Measurements from ENCODE around the gene MRPL45.
"Not testable (repeated sequence)": the region's sequence is repeated elsewhere in the genome, so short reads cannot be mapped to it uniquely, and the experiment has no call there.

Gene MRPL45

DNA sequence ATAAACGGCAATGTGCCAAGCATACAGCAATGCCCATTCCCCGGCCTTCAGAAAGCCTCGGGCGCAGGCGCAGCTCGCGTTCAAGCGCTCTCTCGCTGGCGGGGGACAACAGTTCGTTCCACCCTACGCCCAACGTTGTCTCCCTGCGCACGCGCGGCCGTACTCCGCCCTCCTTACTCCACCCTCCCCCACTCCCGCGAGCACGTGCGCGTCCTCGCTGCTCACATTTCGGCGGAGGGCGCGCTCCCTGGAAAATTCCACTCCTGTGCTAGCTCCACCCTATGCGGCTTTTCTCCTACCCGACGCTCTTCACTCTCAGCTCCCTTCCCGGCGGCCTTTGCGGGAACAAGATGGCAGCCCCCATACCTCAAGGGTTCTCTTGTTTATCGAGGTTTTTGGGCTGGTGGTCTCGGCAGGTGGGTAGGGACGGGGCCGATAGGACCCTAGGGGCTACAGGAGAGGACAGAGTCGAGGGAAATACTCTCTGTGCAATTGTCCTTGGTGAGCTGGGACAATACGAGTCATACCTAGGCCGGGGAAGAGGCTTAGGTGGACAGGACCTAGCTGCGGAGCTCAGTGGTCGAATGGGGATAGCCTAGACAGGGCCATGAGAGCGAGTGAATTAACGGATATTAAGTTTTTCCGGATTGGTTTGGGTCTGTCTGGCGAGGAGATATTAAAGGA is at the start of gene MRPL45:
Gene MRPL45, plus strand, starts transcription at position 335 of the 684 bp plus-strand sequence. Its CDS starts 16 bp downstream, at position 351.
- DNase-seq, result peak; percentile 97

- not testable (repeated sequence) for DNase-seq
Observed at GRCh38 chr17:38253191-38253590, 43.8 kb upstream of the MRPL45 start.

DNA sequence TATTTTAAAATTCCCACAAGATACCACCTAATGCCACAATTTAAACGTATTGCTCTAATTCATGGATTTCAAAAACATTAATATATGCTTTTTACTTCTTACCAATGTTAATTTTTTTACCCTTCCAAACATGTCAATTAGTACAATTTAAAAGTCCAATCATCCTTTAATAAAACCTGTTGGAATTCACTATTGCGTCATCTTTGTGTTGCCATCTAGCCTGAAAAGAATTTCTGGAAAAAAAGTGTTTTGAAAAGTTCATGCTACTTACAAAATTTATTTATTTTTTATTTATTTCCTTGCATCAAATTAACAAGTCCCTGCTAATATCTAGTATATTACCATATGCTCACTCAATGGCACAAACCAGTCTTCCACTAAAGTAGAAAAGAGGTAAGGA is 42.6 kb upstream of the MRPL45 start:
- not testable (repeated sequence) for DNase-seq

DNA sequence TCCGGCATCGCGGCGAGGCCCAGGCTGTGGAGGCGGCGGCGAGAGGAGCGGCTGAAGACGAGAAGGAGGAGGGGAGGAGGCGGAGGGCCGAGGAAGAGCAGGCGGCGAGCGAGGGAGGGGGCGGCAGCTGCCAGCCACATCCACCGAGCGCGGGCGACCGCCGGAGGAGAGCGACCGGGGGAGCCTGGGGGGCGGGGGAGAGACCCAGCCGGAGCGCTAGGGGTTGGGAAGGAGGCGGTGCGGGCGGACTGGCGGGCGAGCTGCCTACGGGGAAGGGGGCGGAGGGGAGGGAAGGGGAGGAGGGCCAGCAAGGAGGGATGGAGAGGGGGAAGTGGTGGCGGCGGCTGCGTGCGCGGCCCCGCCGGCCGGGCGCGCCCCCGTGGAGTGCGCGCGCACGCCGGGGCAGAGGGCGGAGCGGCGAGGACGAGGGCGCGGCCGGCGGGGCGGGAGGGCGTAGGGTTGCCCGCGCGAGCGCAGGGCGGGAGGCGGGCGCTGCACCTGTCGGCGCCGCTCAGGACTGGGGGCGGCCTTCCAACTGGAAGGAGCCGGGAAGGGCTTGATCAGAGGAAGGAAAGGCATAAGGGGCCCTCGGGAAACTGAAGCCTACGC is 39.9 kb upstream of the MRPL45 start:
- DNase-seq, result peak; percentile 92

DNA sequence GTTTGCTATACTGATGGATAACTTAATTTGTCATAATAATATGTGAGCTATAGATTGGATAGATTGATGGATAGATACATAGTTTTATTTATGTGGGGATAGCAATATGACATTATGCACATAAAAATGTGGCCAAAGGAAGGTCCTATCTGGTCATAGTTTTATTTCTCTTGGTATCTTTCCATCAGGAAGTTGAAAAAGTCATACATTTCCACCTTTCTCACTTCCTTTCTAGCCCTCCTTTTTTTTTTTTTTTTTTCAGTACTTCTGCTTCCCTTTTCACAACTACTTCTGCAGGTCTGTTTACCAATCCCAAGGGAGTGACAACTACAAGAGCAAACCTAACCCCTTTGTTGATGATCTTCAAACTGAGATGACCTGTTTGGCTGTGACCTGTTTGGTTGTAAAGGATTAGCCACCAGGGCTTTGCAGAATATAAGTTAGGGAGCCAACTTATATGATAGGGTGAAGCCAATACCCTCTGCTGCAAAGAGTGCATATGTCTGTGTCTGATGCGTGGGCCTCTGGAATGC is 30.9 kb upstream of the MRPL45 start:
- not testable (repeated sequence) for DNase-seq

GRCh38 chr17:38266571-38266970 is 30.4 kb upstream of the MRPL45 start:
- not testable (repeated sequence) for DNase-seq

DNA sequence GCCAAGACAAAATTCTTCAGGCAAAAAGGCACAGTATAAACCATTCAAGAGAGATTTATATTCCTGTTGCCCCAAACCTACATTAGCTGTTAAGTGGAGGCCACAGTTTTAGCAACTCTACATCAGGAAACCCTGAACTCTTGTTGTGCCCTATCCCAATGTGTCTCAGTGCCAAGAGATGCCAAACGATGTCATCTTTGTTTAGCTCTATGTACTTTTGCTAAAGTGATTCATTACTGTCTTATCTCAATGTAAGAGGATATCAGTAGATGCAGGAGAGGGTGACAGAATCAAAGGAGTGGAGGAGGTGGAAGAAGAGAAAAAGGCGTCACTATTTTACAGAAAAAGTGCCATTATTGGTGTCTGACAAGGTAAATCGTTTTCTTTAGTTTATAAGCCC is 28.8 kb upstream of the MRPL45 start:
- not testable (repeated sequence) for DNase-seq

GRCh38 chr17:38269045-38269444 is 27.9 kb upstream of the MRPL45 start:
- DNase-seq, result not testable (repeated sequence)

- peak; percentile 9 for DNase-seq
Observed at GRCh38 chr17:38269552-38269951, 27.4 kb upstream of the MRPL45 start.

DNA sequence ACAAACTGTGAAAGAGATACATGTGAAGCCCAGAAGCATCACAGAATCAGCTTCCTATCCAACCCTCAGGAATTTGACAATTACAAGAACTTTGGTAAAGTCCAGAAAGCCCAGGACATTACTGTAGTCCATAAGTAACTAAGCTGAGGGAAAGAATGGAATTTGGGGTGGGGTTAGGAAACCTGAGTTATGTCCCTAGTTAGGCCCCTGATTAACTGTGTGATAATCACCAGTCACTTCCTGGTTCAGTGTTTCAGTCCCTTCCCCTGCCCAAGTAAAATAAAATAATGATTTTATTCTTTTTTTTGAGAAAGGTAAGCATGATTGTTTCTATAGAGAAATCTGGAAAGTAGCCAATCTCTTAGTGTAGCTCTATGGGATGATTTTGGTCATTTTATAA is 11.0 kb upstream of the MRPL45 start:
- not testable (repeated sequence) for DNase-seq

GRCh38 chr17:38286501-38287091 is 10.4 kb upstream of the MRPL45 start:
- DNase-seq, result peak; percentile 71

DNA sequence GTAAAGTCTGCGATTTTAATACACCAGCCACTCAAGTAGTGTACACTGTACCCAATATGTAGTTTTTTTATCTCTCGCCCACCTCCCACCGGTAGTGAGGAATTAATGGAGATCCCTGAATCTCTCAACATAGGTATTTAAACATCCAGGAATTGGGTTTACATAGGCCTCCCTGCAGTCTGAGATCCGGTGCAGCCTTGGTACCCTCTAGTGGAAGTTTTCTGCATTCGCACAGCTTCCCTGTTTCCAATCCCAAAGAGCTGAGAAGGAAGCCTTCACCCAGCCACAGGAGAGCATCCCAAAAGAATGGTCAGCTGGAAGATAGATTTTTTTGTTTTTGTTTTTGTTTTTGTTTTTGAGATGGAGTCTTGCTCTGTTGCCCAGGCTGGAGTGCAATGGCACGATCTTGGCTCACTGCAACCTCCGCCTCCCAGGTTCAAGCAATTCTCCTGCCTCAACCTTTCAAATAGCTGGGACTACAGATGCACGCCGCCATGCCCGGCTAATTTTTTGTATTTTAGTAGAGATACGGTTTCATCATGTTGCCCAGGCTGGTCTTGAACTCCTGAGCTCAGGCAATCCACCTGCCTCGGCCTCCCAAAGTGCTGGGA is 8.6 kb upstream of the MRPL45 start:
- DNase-seq, result peak; percentile 60

DNA sequence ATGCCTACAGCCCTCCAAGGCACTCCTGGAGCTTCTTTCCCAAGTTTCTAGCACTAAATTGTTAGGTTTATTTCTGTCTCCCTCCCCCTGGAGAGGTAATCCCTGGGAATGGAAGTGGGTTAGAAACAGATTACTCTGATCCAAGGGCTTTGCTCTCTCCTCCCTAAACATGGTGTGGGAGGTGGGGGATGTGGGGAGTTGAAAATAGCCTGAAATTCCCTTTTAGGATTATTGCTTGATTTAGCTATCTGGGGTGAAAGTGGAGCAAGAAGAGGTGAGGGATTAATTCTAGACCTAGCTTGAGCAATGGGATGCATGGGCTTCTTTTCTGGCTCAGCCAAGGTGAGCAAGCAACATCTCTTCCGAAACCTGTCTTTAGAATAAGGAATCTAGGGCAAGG is 7.2 kb upstream of the MRPL45 start:
- DNase-seq, result not testable (repeated sequence)

GRCh38 chr17:38295602-38296365 is 1.2 kb upstream of the MRPL45 start:
- DNase-seq, result not testable (repeated sequence)

GRCh38 chr17:38315497-38315896 is 18.5 kb downstream of the MRPL45 start:
- DNase-seq, result no peak

GRCh38 chr17:38317081-38317480 is 20.1 kb downstream of the MRPL45 start:
- no peak for DNase-seq

GRCh38 chr17:38320482-38320881 is 23.5 kb downstream of the MRPL45 start:
- no peak for DNase-seq

DNA sequence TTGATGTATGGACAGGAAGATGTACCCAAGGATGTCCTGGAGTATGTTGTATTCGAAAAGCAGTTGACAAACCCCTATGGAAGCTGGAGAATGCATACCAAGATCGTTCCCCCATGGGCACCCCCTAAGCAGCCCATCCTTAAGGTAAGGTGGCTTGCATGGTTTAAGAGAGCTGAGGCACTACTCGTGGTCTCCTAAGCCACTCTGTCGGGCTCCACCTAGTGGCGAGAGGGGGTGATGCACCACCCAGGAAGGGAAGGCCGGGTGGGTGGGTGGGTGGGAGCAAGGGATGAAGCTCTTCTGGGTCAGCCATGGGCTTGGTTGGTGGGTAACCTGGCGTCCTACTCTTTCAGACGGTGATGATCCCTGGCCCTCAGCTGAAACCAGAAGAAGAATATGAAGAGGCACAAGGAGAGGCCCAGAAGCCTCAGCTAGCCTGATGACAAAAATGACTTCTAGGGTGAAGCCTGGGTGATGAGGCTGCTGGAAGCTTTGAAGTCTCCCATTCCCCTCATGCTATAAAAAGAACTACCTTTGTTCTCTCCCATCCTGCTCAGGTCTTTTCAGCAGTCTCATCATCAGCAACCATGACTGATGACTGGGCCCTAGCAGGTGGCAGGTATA is 25.3 kb downstream of the MRPL45 start:
- peak; percentile 66 for DNase-seq

- no peak for DNase-seq
Observed at GRCh38 chr17:38322897-38323296, 25.9 kb downstream of the MRPL45 start.

DNA sequence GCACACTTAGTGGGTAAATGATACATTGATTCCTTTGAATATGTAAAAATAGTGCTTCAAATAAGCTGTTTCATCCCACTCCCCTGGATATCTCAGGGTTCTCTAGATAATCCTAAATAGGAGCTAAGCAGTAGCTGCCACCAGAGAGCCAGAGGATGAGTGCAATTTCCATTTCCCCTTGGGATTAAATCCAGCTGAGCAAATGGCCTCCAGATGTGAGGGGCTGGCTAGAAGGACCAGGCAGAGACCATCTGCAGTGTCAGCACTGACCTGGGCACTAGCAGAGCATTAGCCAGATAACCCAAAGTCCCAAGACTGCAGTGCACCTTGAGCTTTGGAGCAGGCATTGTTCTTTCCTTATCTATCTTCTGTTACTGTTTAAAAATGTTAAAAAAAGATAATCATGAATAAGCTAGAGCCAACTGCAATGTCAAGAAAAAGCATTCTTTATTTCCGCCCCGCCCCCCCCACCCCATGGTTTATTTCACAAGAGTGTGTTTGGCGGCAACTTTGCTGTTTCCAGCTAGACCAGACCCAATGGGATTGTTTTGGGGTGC is 27.3 kb downstream of the MRPL45 start:
- no peak for DNase-seq

GRCh38 chr17:38324772-38325171 is 27.8 kb downstream of the MRPL45 start:
- DNase-seq, result no peak
